A673 (cell line): ENCODE measurements around the gene NPTN. TPM values are rescaled to one million over a fixed set of nuclear protein-coding genes. Genes with fewer than 3 reads are reported as not detected.

ENCODE experiments used
- BruUV-seq: library from RNA; stranded (reverse); fragments of 400-500 nt; replicated peaks from 2 replicates; lab custom pipeline; 2021; lab: Mats Ljungman, UMichigan
- CTCF ChIA-PET: fragments of 300-600 bp; sonication (Branson Sonifier 250); formaldehyde crosslinking; loops from one replicate; lab custom pipeline; 2022; ENCODE audit warnings: antibody characterized with exemption; lab: Charles Lee
- POLR2A ChIA-PET: fragments of 300-600 bp; sonication (Branson Sonifier 250); formaldehyde crosslinking; loops from one replicate; lab custom pipeline; 2022; ENCODE audit warnings: antibody characterized with exemption; ENCODE audit not compliant: low non-redundant PET; lab: Charles Lee
- DNase-seq: peaks from one replicate; pipeline ENCODE4 v3.0.0-alpha.2; 2015; ENCODE audit warnings: low spot score
- H3K27ac ChIP-seq: fragments of 200-600 bp; sonication (generic); 2 replicates; pipeline ENCODE4 v1.5.1; 2016; ENCODE audit warnings: mixed run types, low read depth, mild to moderate bottlenecking, mixed read lengths, antibody characterized with exemption, low read length; ENCODE audit not compliant: poor library complexity, severe bottlenecking
- H3K27me3 ChIP-seq: fragments of 200-600 bp; sonication (generic); replicated peaks from 2 replicates; pipeline ENCODE4 v1.6.1; 2017; ENCODE audit warnings: mixed run types, low read depth, mild to moderate bottlenecking, mixed read lengths, antibody characterized with exemption, low read length; ENCODE audit not compliant: insufficient read depth, poor library complexity
- H3K36me3 ChIP-seq: fragments of 200-600 bp; sonication (generic); 2 replicates; pipeline ENCODE4 v1.6.1; 2016; ENCODE audit warnings: mixed run types, mild to moderate bottlenecking, mixed read lengths, antibody characterized with exemption, low read length; ENCODE audit not compliant: insufficient read depth, poor library complexity, severe bottlenecking
- H3K4me1 ChIP-seq: fragments of 200-600 bp; sonication (generic); 2 replicates; pipeline ENCODE4 v1.6.1; 2017; ENCODE audit warnings: mixed run types, mild to moderate bottlenecking, mixed read lengths, antibody characterized with exemption, low read length; ENCODE audit not compliant: insufficient read depth, poor library complexity, severe bottlenecking
- H3K4me3 ChIP-seq: fragments of 200-600 bp; sonication (generic); 2 replicates; pipeline ENCODE4 v1.5.1; 2016; ENCODE audit warnings: low read depth, mixed run types, mild to moderate bottlenecking, mixed read lengths, low read length; ENCODE audit not compliant: poor library complexity, severe bottlenecking
- H3K9me3 ChIP-seq: fragments of 200-600 bp; sonication (generic); 2 replicates; pipeline ENCODE4 v1.6.1; 2016; ENCODE audit warnings: mixed run types, low read depth, mild to moderate bottlenecking, mixed read lengths, antibody characterized with exemption, low read length; ENCODE audit not compliant: poor library complexity, severe bottlenecking
- EZH2 ChIP-seq: fragments of 200-600 bp; sonication (generic); IDR thresholded peaks from 2 replicates; pipeline ENCODE4 v1.6.1; 2017; ENCODE audit warnings: borderline replicate concordance, low read depth, mild to moderate bottlenecking, mixed read lengths, antibody characterized with exemption, low read length; ENCODE audit not compliant: poor library complexity, severe bottlenecking
- intact Hi-C: fragments of 100-400 bp; cut with micrococcal nuclease; formaldehyde crosslinking; loops from one replicate; pipeline ENCODE4 v1.10.0; 2022; ENCODE audit not compliant: unreplicated experiment
- total RNA-seq: library from RNA; stranded (reverse); gene quantifications from 2 replicates; pipeline ENCODE4 v1.2.3, GENCODE V29; 2021
- TF ChIP-seq, protein P1 (sequence below): fragments of 300-800, 200-600 bp; sonication (generic); conservative IDR thresholded peaks from 2 replicates; pipeline ENCODE4 v1.5.1; 2017; ENCODE audit warnings: low read depth, mild to moderate bottlenecking, antibody characterized with exemption, low read length, moderate library complexity, mixed read lengths

The NPTN gene
- total RNA-seq, 1 experiment from 2014 or later, result 101 TPM

GRCh38 chr15:73630921-73631362 is 2.2 kb downstream of the NPTN start:
- peak; percentile 41 for DNase-seq
- Histone ChIP-seq H3K36me3 (no peaks in the 10 kb centered on the region), H3K4me3 (peak overlapping the region; percentile 75), H3K4me1 (peaks cover 65% of the 10 kb centered on the region), H3K27ac (peak overlapping the region; percentile 82), H3K27me3 (no peaks in the 10 kb centered on the region), H3K9me3 (no peaks in the 10 kb centered on the region)
- BruUV-seq, result TSS peak; percentile 28
- ChIA-PET CTCF (interaction anchor here (0.6 kb wide), 1 partner anchor 52 kb away, joined by 4 read pairs; no protein-coding TSS in a partner anchor), POLR2A (no interaction called here)
- intact Hi-C loops, result loop anchor here (5.0 kb wide), 1 partner anchor 324 kb away; no protein-coding TSS in a partner anchor
- TF ChIP-seq, protein P1, sequence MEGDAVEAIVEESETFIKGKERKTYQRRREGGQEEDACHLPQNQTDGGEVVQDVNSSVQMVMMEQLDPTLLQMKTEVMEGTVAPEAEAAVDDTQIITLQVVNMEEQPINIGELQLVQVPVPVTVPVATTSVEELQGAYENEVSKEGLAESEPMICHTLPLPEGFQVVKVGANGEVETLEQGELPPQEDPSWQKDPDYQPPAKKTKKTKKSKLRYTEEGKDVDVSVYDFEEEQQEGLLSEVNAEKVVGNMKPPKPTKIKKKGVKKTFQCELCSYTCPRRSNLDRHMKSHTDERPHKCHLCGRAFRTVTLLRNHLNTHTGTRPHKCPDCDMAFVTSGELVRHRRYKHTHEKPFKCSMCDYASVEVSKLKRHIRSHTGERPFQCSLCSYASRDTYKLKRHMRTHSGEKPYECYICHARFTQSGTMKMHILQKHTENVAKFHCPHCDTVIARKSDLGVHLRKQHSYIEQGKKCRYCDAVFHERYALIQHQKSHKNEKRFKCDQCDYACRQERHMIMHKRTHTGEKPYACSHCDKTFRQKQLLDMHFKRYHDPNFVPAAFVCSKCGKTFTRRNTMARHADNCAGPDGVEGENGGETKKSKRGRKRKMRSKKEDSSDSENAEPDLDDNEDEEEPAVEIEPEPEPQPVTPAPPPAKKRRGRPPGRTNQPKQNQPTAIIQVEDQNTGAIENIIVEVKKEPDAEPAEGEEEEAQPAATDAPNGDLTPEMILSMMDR, result no peak
- TF ChIP-seq EZH2, result no peak

GRCh38 chr15:73629798-73630429 is 3.3 kb downstream of the NPTN start:
- Histone ChIP-seq H3K4me3 (peak overlapping the region; percentile 75), H3K4me1 (peaks cover 67% of the 10 kb centered on the region), H3K36me3 (no peaks in the 10 kb centered on the region), H3K27ac (peak overlapping the region; percentile 15), H3K27me3 (no peaks in the 10 kb centered on the region), H3K9me3 (no peaks in the 10 kb centered on the region)
- no TSS peak for BruUV-seq
- CTCF ChIA-PET, result no interaction called here
- POLR2A ChIA-PET, result no interaction called here
- peak; percentile 59 for DNase-seq
- TF ChIP-seq, protein P1, result no peak
- TF ChIP-seq EZH2, result no peak
- intact Hi-C loops, result loop anchor here (5.0 kb wide), 1 partner anchor 323 kb away; no protein-coding TSS in a partner anchor

- Histone ChIP-seq H3K4me3 (no peak overlapping the region), H3K9me3 (no peaks in the 10 kb centered on the region), H3K27me3 (no peaks in the 10 kb centered on the region), H3K27ac (peak overlapping the region; percentile 15), H3K36me3 (no peaks in the 10 kb centered on the region), H3K4me1 (peaks cover 67% of the 10 kb centered on the region)
- DNase-seq, result no peak
- CTCF ChIA-PET, result no interaction called here
- intact Hi-C loops, result no loop called here
- POLR2A ChIA-PET, result interaction anchor here (0.6 kb wide), 1 partner anchor 15 kb away, joined by 5 read pairs; no protein-coding TSS in a partner anchor
- BruUV-seq, result no TSS peak
- TF ChIP-seq, protein P1, result no peak
- no peak for TF ChIP-seq EZH2
These were observed 4.0 kb downstream of the NPTN start for GRCh38 chr15:73628976-73629797.
